CD4-positive, alpha-beta T cell treated with Interleukin-17A for 4 hours (primary cell): ENCODE measurements around the gene RAD18.

ENCODE experiments used
- DNase-seq: peaks from one replicate; pipeline ENCODE4 v3.0.0-alpha.2; 2020; ENCODE audit warnings: mixed read lengths

RAD18 gene

GRCh38 chr3:8856721-8857120 lies 106.6 kb downstream of the RAD18 start:
- DNase-seq, result no peak

- DNase-seq, result no peak
Measured at GRCh38 chr3:8856071-8856470, 107.2 kb downstream of the RAD18 start.

GRCh38 chr3:8854656-8855055 lies 108.6 kb downstream of the RAD18 start:
- no peak for DNase-seq

- no peak for DNase-seq
Measured at GRCh38 chr3:8853081-8853480, 110.2 kb downstream of the RAD18 start.

GRCh38 chr3:8852511-8852910 lies 110.8 kb downstream of the RAD18 start:
- no peak for DNase-seq

- no peak for DNase-seq
Measured at GRCh38 chr3:8851703-8852102, 111.6 kb downstream of the RAD18 start.

GRCh38 chr3:8848696-8849131 lies 114.6 kb downstream of the RAD18 start:
- DNase-seq, result no peak

- no peak for DNase-seq
Measured at GRCh38 chr3:8847317-8847716, 116.0 kb downstream of the RAD18 start.

GRCh38 chr3:8846176-8846575 lies 117.1 kb downstream of the RAD18 start:
- no peak for DNase-seq

- DNase-seq, result no peak
Measured at GRCh38 chr3:8845641-8846040, 117.6 kb downstream of the RAD18 start.

GRCh38 chr3:8843347-8843746 lies 119.9 kb downstream of the RAD18 start:
- DNase-seq, result no peak

GRCh38 chr3:8842293-8842692 lies 121.0 kb downstream of the RAD18 start:
- no peak for DNase-seq

- DNase-seq, result no peak
Measured at GRCh38 chr3:8841472-8841871, 121.8 kb downstream of the RAD18 start.

GRCh38 chr3:8840556-8840955 lies 122.7 kb downstream of the RAD18 start:
- no peak for DNase-seq

- DNase-seq, result no peak
Measured at GRCh38 chr3:8839607-8840325, 123.5 kb downstream of the RAD18 start.

- no peak for DNase-seq
Measured at GRCh38 chr3:8838765-8839423, 124.4 kb downstream of the RAD18 start.

- no peak for DNase-seq
Measured at GRCh38 chr3:8838234-8838633, 125.0 kb downstream of the RAD18 start.

- DNase-seq, result no peak
Measured at GRCh38 chr3:8837162-8837561, 126.1 kb downstream of the RAD18 start.

- DNase-seq, result no peak
Measured at GRCh38 chr3:8836096-8836495, 127.2 kb downstream of the RAD18 start.

- DNase-seq, result no peak
Measured at GRCh38 chr3:8835385-8835784, 127.9 kb downstream of the RAD18 start.

GRCh38 chr3:8834974-8835373 lies 128.3 kb downstream of the RAD18 start:
- no peak for DNase-seq

GRCh38 chr3:8827641-8828040 lies 135.6 kb downstream of the RAD18 start:
- DNase-seq, result no peak
